ENCODE results near the gene GLI3. TPM values are rescaled to one million over a fixed set of nuclear protein-coding genes. Genes with fewer than 3 reads are reported as not detected.

GLI3 gene
- total and polyA plus RNA-seq, 12 donors: 1.1 to 18.0 (median 4.6) TPM

GRCh38 chr7:41912851-41913567 is 324.0 kb downstream of the GLI3 start:
- Histone ChIP-seq H3K4me3 (no peak overlapping the region), H3K27ac (no peak overlapping the region), H3K4me1 (replicated peaks in 1 of 2) (no peaks in the 10 kb centered on the region), H3K36me3 (replicated peaks in 1 of 2) (no peaks in the 10 kb centered on the region), H3K27me3 (no peaks in the 10 kb centered on the region), H3K9me3 (replicated peaks in 1 of 3) (no peaks in the 10 kb centered on the region)
- no peak for DNase-seq
- intact Hi-C loops (cut with DNase I): no loop called here
- 73 to 85% (median 80%) methylated on average over 6 of the region's 6 CpGs for WGBS, 4 donors
- TF ChIP-seq CTCF (IDR thresholded peaks at IDR 0.05) (no peak), POLR2A (IDR thresholded peaks at IDR 0.05) (no peak)

GRCh38 chr7:41912426-41912825 is 324.6 kb downstream of the GLI3 start:
- 81 to 95% (median 89%) methylated on average over 2 of the region's 2 CpGs for WGBS, 4 donors
- no peak for TF ChIP-seq CTCF (IDR thresholded peaks at IDR 0.05)
- no peak for TF ChIP-seq POLR2A (IDR thresholded peaks at IDR 0.05)
- Histone ChIP-seq H3K4me1 (replicated peaks in 1 of 2) (no peaks in the 10 kb centered on the region), H3K27me3 (no peaks in the 10 kb centered on the region), H3K36me3 (replicated peaks in 1 of 2) (no peaks in the 10 kb centered on the region), H3K27ac (no peak overlapping the region), H3K9me3 (replicated peaks in 1 of 3) (no peaks in the 10 kb centered on the region), H3K4me3 (no peak overlapping the region)
- no peak for DNase-seq
- intact Hi-C loops (cut with DNase I): no loop called here

GRCh38 chr7:41911792-41912191 is 325.2 kb downstream of the GLI3 start:
- no peak for DNase-seq
- Histone ChIP-seq H3K4me3 (no peak overlapping the region), H3K36me3 (replicated peaks in 1 of 2) (no peaks in the 10 kb centered on the region), H3K27me3 (no peaks in the 10 kb centered on the region), H3K4me1 (replicated peaks in 1 of 2) (no peaks in the 10 kb centered on the region), H3K27ac (no peak overlapping the region), H3K9me3 (replicated peaks in 1 of 3) (no peaks in the 10 kb centered on the region)
- WGBS, 4 donors: 81 to 89% (median 85%) methylated on average over 2 of the region's 2 CpGs
- intact Hi-C loops (cut with DNase I): no loop called here
- TF ChIP-seq CTCF (IDR thresholded peaks at IDR 0.05) (no peak), POLR2A (IDR thresholded peaks at IDR 0.05) (no peak)

Small RNA genes lying within 50 kb of the gene (small RNA-seq; reads per million reads assigned to genes)
- 0 reads per million in 2 donors for gene HMGN2P30

Measured in adrenal gland (tissue), 12 donors.